Measurements from ENCODE around the gene WNT10A.

Gene WNT10A

GRCh38 chr2:218858138-218858445 lies 22.6 kb upstream of the WNT10A start:
- H3K36me3 ChIP-seq (ENCODE audit: control insufficient read depth in 2 of 2, insufficient read depth in 1 of 2, low read length in 2 of 2) = no peaks in the 10 kb centered on the region
- ChIA-PET POLR2A (no interaction called here), CTCF (interaction anchor here (0.7 to 10.4 kb wide), 7 partner anchors 10 to 696 kb away, joined by 3 to 115 read pairs (median 5); no protein-coding TSS in a partner anchor)
- no peak overlapping the region for H3K4me3 ChIP-seq (ENCODE audit: low read depth, low read length)
- peak overlapping the region; percentile 37; the same call in 1 of the 2 replicates for H3K27ac ChIP-seq (ENCODE audit: extremely low read depth, low read depth, low read length)
- no peaks in the 10 kb centered on the region for H3K9me3 ChIP-seq (ENCODE audit: control insufficient read depth, insufficient read depth, low read depth, low read length)
- peaks cover 22% of the 10 kb centered on the region for H3K4me1 ChIP-seq (ENCODE audit: control insufficient read depth, insufficient read depth, low read length)
- TF ChIP-seq ZNF670 (tag by site-specific recombination; IDR thresholded peaks at IDR 0.05; ENCODE audit: low read depth) (no peak), ZNF133 (tag by site-specific recombination; IDR thresholded peaks at IDR 0.05) (no peak), ZNF560 (tag by site-specific recombination; IDR thresholded peaks at IDR 0.05; ENCODE audit: borderline replicate concordance) (no peak), ZNF335 (tag by site-specific recombination; conservative IDR thresholded peaks at IDR 0.05) (no peak), ZNF221 (tag by site-specific recombination; IDR thresholded peaks at IDR 0.05; ENCODE audit: borderline replicate concordance) (no peak), ZNF184 (tag by site-specific recombination; IDR thresholded peaks at IDR 0.05) (no peak), ZNF600 (tag by site-specific recombination; IDR thresholded peaks at IDR 0.05) (no peak), ZBTB20 (tag by site-specific recombination; IDR thresholded peaks at IDR 0.05) (no peak), ZSCAN30 (tag by site-specific recombination; IDR thresholded peaks at IDR 0.05) (no peak), MYNN (tag by site-specific recombination; IDR thresholded peaks at IDR 0.05; ENCODE audit: borderline replicate concordance) (no peak), ZNF112 (tag by site-specific recombination; IDR thresholded peaks at IDR 0.05) (no peak)
- TF ChIP-seq, protein P1, sequence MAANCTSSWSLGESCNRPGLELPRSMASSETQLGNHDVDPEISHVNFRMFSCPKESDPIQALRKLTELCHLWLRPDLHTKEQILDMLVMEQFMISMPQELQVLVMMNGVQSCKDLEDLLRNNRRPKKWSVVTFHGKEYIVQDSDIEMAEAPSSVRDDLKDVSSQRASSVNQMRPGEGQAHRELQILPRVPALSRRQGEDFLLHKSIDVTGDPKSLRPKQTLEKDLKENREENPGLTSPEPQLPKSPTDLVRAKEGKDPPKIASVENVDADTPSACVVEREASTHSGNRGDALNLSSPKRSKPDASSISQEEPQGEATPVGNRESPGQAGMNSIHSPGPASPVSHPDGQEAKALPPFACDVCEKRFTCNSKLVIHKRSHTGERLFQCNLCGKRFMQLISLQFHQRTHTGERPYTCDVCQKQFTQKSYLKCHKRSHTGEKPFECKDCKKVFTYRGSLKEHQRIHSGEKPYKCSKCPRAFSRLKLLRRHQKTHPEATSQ (tag by site-specific recombination; IDR thresholded peaks at IDR 0.05) = no peak
- TF ChIP-seq, protein P2, sequence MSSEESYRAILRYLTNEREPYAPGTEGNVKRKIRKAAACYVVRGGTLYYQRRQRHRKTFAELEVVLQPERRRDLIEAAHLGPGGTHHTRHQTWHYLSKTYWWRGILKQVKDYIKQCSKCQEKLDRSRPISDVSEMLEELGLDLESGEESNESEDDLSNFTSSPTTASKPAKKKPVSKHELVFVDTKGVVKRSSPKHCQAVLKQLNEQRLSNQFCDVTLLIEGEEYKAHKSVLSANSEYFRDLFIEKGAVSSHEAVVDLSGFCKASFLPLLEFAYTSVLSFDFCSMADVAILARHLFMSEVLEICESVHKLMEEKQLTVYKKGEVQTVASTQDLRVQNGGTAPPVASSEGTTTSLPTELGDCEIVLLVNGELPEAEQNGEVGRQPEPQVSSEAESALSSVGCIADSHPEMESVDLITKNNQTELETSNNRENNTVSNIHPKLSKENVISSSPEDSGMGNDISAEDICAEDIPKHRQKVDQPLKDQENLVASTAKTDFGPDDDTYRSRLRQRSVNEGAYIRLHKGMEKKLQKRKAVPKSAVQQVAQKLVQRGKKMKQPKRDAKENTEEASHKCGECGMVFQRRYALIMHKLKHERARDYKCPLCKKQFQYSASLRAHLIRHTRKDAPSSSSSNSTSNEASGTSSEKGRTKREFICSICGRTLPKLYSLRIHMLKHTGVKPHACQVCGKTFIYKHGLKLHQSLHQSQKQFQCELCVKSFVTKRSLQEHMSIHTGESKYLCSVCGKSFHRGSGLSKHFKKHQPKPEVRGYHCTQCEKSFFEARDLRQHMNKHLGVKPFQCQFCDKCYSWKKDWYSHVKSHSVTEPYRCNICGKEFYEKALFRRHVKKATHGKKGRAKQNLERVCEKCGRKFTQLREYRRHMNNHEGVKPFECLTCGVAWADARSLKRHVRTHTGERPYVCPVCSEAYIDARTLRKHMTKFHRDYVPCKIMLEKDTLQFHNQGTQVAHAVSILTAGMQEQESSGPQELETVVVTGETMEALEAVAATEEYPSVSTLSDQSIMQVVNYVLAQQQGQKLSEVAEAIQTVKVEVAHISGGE (tag by site-specific recombination; conservative IDR thresholded peaks at IDR 0.05; ENCODE audit: low read depth) = no peak

DNA sequence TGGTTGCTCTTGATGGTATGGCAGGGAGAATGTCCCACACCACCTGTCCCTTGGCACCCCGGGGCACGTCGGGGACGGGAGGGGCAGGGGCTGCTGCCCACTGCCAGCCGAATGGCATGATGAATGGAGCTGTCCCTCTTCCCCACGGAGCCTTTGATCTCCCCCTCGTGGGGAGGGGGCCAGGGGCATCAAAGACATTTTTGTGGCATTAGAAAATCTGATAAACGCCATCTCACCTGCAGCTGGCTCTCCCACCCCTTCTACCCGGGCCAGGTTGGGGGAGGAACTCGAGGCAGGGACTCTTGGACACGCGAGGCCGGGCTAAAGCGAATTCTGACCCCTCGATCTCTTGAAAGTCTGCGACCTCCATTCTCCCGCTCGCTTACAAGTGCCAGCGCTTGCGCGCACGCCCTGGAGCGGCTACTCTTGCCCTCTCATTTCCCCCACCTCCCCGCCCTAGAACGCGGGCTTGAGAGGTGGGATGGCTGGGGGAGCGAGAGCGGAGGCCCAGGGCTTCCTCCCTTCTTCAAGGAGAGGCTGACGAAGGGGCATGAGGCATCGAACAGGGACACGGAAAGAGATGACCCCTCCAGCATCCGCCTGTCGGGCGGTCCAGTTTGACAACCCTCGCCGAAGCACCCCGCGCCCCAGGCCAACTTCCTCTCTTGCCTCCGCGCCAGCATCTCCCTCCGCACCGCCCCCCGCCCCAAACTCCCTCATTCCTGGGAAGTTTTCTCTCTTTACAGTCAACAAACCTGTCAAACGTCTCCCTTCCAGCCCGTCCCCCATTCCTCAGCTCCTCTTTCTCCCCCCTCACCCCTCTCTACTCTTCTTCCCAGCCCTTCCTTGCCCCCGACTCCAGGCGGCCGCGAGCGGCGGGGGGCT lies 21.7 kb upstream of the WNT10A start:
- Histone ChIP-seq H3K27ac (ENCODE audit: extremely low read depth, low read depth, low read length) (no peak overlapping the region), H3K4me1 (ENCODE audit: control insufficient read depth, insufficient read depth, low read length) (peaks cover 16% of the 10 kb centered on the region), H3K36me3 (ENCODE audit: control insufficient read depth in 2 of 2, insufficient read depth in 1 of 2, low read length in 2 of 2) (no peaks in the 10 kb centered on the region), H3K4me3 (ENCODE audit: low read depth, low read length) (peak overlapping the region; percentile 40), H3K9me3 (ENCODE audit: control insufficient read depth, insufficient read depth, low read depth, low read length) (no peaks in the 10 kb centered on the region)
- POLR2A ChIA-PET = interaction anchor here (0.5 to 0.6 kb wide), 2 partner anchors 39 to 258 kb away, joined by 3 to 5 read pairs; no protein-coding TSS in a partner anchor
- CTCF ChIA-PET = interaction anchor here (0.7 to 10.4 kb wide), 7 partner anchors 10 to 697 kb away, joined by 3 to 115 read pairs (median 3); no protein-coding TSS in a partner anchor
- TF ChIP-seq ZIC2 (tag by site-specific recombination; IDR thresholded peaks at IDR 0.05) (peak; percentile 27; the same call in 1 of the 2 replicates), ZNF184 (tag by site-specific recombination; IDR thresholded peaks at IDR 0.05) (no peak), HOXD13 (CRISPR knock-in tag; IDR thresholded peaks at IDR 0.05; ENCODE audit: borderline replicate concordance) (no peak), GLIS2 (tag by site-specific recombination; IDR thresholded peaks at IDR 0.05) (peak; percentile 37; the same call in 1 of the 2 replicates), ZSCAN30 (tag by site-specific recombination; IDR thresholded peaks at IDR 0.05) (no peak), GLI4 (tag by site-specific recombination; IDR thresholded peaks at IDR 0.05) (no peak), ZNF670 (tag by site-specific recombination; IDR thresholded peaks at IDR 0.05; ENCODE audit: low read depth) (no peak), ZNF76 (tag by site-specific recombination; IDR thresholded peaks at IDR 0.05; ENCODE audit: borderline replicate concordance, low read depth) (peak; percentile 24; the same call in 1 of the 2 replicates), ZNF174 (tag by site-specific recombination; IDR thresholded peaks at IDR 0.05) (no peak), ZFP69B (tag by site-specific recombination; IDR thresholded peaks at IDR 0.05) (0 out of 2 replicates have a peak, but pooled peaks have one; percentile 33), ZNF248 (tag by site-specific recombination; IDR thresholded peaks at IDR 0.05) (no peak), REPIN1 (tag by site-specific recombination; IDR thresholded peaks at IDR 0.05; ENCODE audit: low read depth) (no peak), GLIS1 (tag by site-specific recombination; IDR thresholded peaks at IDR 0.05) (0 out of 2 replicates have a peak, but pooled peaks have one; percentile 7), ZSCAN16 (tag by site-specific recombination; IDR thresholded peaks at IDR 0.05) (no peak), ZNF398 (tag by site-specific recombination; IDR thresholded peaks at IDR 0.05) (peak; percentile 58)
- TF ChIP-seq, protein P3, sequence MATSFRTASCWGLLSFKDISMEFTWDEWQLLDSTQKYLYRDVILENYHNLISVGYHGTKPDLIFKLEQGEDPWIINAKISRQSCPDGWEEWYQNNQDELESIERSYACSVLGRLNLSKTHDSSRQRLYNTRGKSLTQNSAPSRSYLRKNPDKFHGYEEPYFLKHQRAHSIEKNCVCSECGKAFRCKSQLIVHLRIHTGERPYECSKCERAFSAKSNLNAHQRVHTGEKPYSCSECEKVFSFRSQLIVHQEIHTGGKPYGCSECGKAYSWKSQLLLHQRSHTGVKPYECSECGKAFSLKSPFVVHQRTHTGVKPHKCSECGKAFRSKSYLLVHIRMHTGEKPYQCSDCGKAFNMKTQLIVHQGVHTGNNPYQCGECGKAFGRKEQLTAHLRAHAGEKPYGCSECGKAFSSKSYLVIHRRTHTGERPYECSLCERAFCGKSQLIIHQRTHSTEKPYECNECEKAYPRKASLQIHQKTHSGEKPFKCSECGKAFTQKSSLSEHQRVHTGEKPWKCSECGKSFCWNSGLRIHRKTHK (tag by site-specific recombination; IDR thresholded peaks at IDR 0.05) = no peak
